ENCODE results near the gene UGT1A8. TPM values are rescaled to one million over a fixed set of nuclear protein-coding genes. Genes with fewer than 3 reads are reported as not detected.

The UGT1A8 gene
- total and polyA plus RNA-seq, 2 experiments from 2014 or later: not detected

- no peak for DNase-seq
- no peaks in the 10 kb centered on the region; the same call in 1 of the 2 replicates for H3K27me3 ChIP-seq (replicated peaks; ENCODE audit: insufficient read depth)
- no peaks in the 10 kb centered on the region for H3F3A ChIP-seq (ENCODE audit: insufficient read depth)
- no peaks in the 10 kb centered on the region for H3K9me2 ChIP-seq (ENCODE audit: insufficient read depth)
- TF ChIP-seq EZH2 (IDR thresholded peaks at IDR 0.05; ENCODE audit: insufficient read depth, poor library complexity, severe bottlenecking): no peak
- no peak for TF ChIP-seq EZH2phosphoT487 (IDR thresholded peaks at IDR 0.05; ENCODE audit: insufficient read depth, low read depth)
- no peaks in the 10 kb centered on the region for H3K4me1 ChIP-seq (ENCODE audit: insufficient read depth)
- no peaks in the 10 kb centered on the region for H3K79me2 ChIP-seq (ENCODE audit: insufficient read depth)
- no peak overlapping the region for H3K4me2 ChIP-seq (ENCODE audit: unreplicated experiment)
- H3K9ac ChIP-seq: no peak overlapping the region
- no peaks in the 10 kb centered on the region for H3K36me3 ChIP-seq (ENCODE audit: low read depth)
- H2AFZ ChIP-seq: no peak overlapping the region
- in situ Hi-C loops (cut with MboI): no loop called here
- H3K27ac ChIP-seq: no peak overlapping the region
- no peaks in the 10 kb centered on the region for H4K20me1 ChIP-seq (ENCODE audit: insufficient read depth)
- no peak overlapping the region for H3K4me3 ChIP-seq
- H3K9me3 ChIP-seq (ENCODE audit: low read depth): no peaks in the 10 kb centered on the region
- 70 to 75% methylated on average over 3 of the region's 3 CpGs for WGBS, 2 experiments (ENCODE audit: low coverage in 1 of 2, low lambda C conversion rate in 2 of 2, missing lambda C conversion rate in 2 of 2)
These were observed 55.5 kb downstream of the UGT1A8 start for GRCh38 chr2:233672886-233673285.

DNA sequence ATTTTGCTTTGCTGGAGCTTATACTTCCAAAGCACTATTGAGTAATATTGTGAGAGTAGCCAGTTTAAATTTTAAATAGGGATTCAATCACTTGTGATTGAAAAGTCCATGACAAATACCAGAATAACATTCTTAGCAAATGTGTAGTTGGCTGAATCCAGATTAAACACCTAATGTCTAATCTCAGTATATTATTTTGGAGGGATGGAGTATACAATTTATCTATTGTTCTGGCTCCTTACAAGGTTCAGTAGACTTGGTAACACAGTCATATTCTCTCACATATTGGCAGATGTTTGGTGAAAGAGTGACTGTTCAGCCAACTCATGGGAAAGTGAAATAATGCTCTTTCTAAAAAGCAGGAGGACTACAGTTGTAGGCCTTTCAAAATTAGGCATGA lies 56.5 kb downstream of the UGT1A8 start:
- in situ Hi-C loops (cut with MboI): no loop called here
- no peaks in the 10 kb centered on the region for H3K36me3 ChIP-seq (ENCODE audit: low read depth)
- DNase-seq: no peak
- H3K79me2 ChIP-seq (ENCODE audit: insufficient read depth): no peaks in the 10 kb centered on the region
- no peaks in the 10 kb centered on the region for H3K9me2 ChIP-seq (ENCODE audit: insufficient read depth)
- no peaks in the 10 kb centered on the region for H3F3A ChIP-seq (ENCODE audit: insufficient read depth)
- no peak overlapping the region for H3K4me3 ChIP-seq
- H3K4me2 ChIP-seq (ENCODE audit: unreplicated experiment): no peak overlapping the region
- TF ChIP-seq EZH2phosphoT487 (IDR thresholded peaks at IDR 0.05; ENCODE audit: insufficient read depth, low read depth) (no peak), EZH2 (IDR thresholded peaks at IDR 0.05; ENCODE audit: insufficient read depth, poor library complexity, severe bottlenecking) (no peak)
- no peak overlapping the region for H3K9ac ChIP-seq
- H4K20me1 ChIP-seq (ENCODE audit: insufficient read depth): no peaks in the 10 kb centered on the region
- no peaks in the 10 kb centered on the region; the same call in 1 of the 2 replicates for H3K27me3 ChIP-seq (replicated peaks; ENCODE audit: insufficient read depth)
- H3K27ac ChIP-seq: no peak overlapping the region
- H3K4me1 ChIP-seq (ENCODE audit: insufficient read depth): no peaks in the 10 kb centered on the region
- H3K9me3 ChIP-seq (ENCODE audit: low read depth): no peaks in the 10 kb centered on the region
- H2AFZ ChIP-seq: no peak overlapping the region

- Histone ChIP-seq H3K4me1 (ENCODE audit: insufficient read depth) (no peaks in the 10 kb centered on the region), H3K27ac (no peak overlapping the region), H3K27me3 (replicated peaks; ENCODE audit: insufficient read depth) (no peaks in the 10 kb centered on the region; the same call in 1 of the 2 replicates), H3K79me2 (ENCODE audit: insufficient read depth) (no peaks in the 10 kb centered on the region), H4K20me1 (ENCODE audit: insufficient read depth) (no peaks in the 10 kb centered on the region), H3K36me3 (ENCODE audit: low read depth) (no peaks in the 10 kb centered on the region), H3K9ac (no peak overlapping the region), H3K9me3 (ENCODE audit: low read depth) (no peaks in the 10 kb centered on the region), H2AFZ (no peak overlapping the region), H3K9me2 (ENCODE audit: insufficient read depth) (no peaks in the 10 kb centered on the region), H3F3A (ENCODE audit: insufficient read depth) (no peaks in the 10 kb centered on the region), H3K4me2 (ENCODE audit: unreplicated experiment) (no peak overlapping the region), H3K4me3 (no peak overlapping the region)
- DNase-seq: no peak
- 0 to 7% methylated on average over 1 of the region's 1 CpG for WGBS, 2 experiments (ENCODE audit: low coverage in 1 of 2, low lambda C conversion rate in 2 of 2, missing lambda C conversion rate in 2 of 2)
- in situ Hi-C loops (cut with MboI): no loop called here
- TF ChIP-seq EZH2 (IDR thresholded peaks at IDR 0.05; ENCODE audit: insufficient read depth, poor library complexity, severe bottlenecking) (no peak), EZH2phosphoT487 (IDR thresholded peaks at IDR 0.05; ENCODE audit: insufficient read depth, low read depth) (no peak)
These were observed 56.9 kb downstream of the UGT1A8 start for GRCh38 chr2:233674314-233674713.

- Histone ChIP-seq H3K27ac (no peak overlapping the region), H2AFZ (no peak overlapping the region), H3K9ac (no peak overlapping the region), H3K4me3 (no peak overlapping the region), H3K9me2 (ENCODE audit: insufficient read depth) (no peaks in the 10 kb centered on the region), H3F3A (ENCODE audit: insufficient read depth) (no peaks in the 10 kb centered on the region), H3K27me3 (replicated peaks; ENCODE audit: insufficient read depth) (no peaks in the 10 kb centered on the region; the same call in 1 of the 2 replicates), H4K20me1 (ENCODE audit: insufficient read depth) (no peaks in the 10 kb centered on the region), H3K4me1 (ENCODE audit: insufficient read depth) (no peaks in the 10 kb centered on the region), H3K4me2 (ENCODE audit: unreplicated experiment) (no peak overlapping the region), H3K79me2 (ENCODE audit: insufficient read depth) (no peaks in the 10 kb centered on the region), H3K9me3 (ENCODE audit: low read depth) (no peaks in the 10 kb centered on the region), H3K36me3 (ENCODE audit: low read depth) (no peaks in the 10 kb centered on the region)
- 12 to 17% methylated on average over 4 of the region's 4 CpGs for WGBS, 2 experiments (ENCODE audit: low coverage in 1 of 2, low lambda C conversion rate in 2 of 2, missing lambda C conversion rate in 2 of 2)
- DNase-seq: no peak
- in situ Hi-C loops (cut with MboI): no loop called here
- TF ChIP-seq EZH2 (IDR thresholded peaks at IDR 0.05; ENCODE audit: insufficient read depth, poor library complexity, severe bottlenecking) (no peak), EZH2phosphoT487 (IDR thresholded peaks at IDR 0.05; ENCODE audit: insufficient read depth, low read depth) (no peak)
These were observed 57.6 kb downstream of the UGT1A8 start for GRCh38 chr2:233674995-233675394.

DNA sequence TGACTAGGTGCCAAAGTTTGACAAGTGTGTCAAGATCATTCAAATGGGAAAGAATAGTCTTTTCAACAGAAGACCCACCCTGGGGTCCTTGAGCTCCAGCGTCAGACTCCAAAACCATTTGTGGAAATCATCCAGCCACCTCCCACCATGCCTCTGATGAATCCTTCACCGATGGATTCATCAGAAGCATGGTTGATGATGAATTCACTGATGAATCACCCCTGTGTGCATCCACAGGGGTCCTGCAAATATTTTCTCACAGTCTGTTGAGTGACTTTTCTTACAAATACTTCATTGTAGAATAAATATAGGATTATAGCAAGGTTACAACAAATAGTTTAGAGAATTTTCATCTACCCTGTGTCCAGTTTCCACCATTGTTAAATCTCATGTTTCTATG lies 58.6 kb downstream of the UGT1A8 start:
- no peaks in the 10 kb centered on the region for H4K20me1 ChIP-seq (ENCODE audit: insufficient read depth)
- H3F3A ChIP-seq (ENCODE audit: insufficient read depth): no peaks in the 10 kb centered on the region
- no peaks in the 10 kb centered on the region for H3K9me2 ChIP-seq (ENCODE audit: insufficient read depth)
- H3K79me2 ChIP-seq (ENCODE audit: insufficient read depth): no peaks in the 10 kb centered on the region
- no peaks in the 10 kb centered on the region for H3K27me3 ChIP-seq (replicated peaks; ENCODE audit: insufficient read depth)
- no peak overlapping the region for H3K4me2 ChIP-seq (ENCODE audit: unreplicated experiment)
- WGBS, 2 experiments (ENCODE audit: low coverage in 1 of 2, low lambda C conversion rate in 2 of 2, missing lambda C conversion rate in 2 of 2): 35 to 39% methylated on average over 2 of the region's 2 CpGs
- in situ Hi-C loops (cut with MboI): no loop called here
- no peaks in the 10 kb centered on the region for H3K4me1 ChIP-seq (ENCODE audit: insufficient read depth)
- DNase-seq: peak; percentile 16
- H2AFZ ChIP-seq: no peak overlapping the region
- no peak for TF ChIP-seq EZH2 (IDR thresholded peaks at IDR 0.05; ENCODE audit: insufficient read depth, poor library complexity, severe bottlenecking)
- no peak for TF ChIP-seq EZH2phosphoT487 (IDR thresholded peaks at IDR 0.05; ENCODE audit: insufficient read depth, low read depth)
- no peaks in the 10 kb centered on the region for H3K36me3 ChIP-seq (ENCODE audit: low read depth)
- H3K27ac ChIP-seq: no peak overlapping the region
- H3K9me3 ChIP-seq (ENCODE audit: low read depth): no peaks in the 10 kb centered on the region
- no peak overlapping the region for H3K4me3 ChIP-seq
- H3K9ac ChIP-seq: no peak overlapping the region

Data from GM23248 (cell line).